Neural cell (in vitro differentiated cells): ENCODE measurements around the gene PRCC. TPM values are rescaled to one million over a fixed set of nuclear protein-coding genes. Genes with fewer than 3 reads are reported as not detected.

Experiments used
- H2AFZ ChIP-seq: fragments of 200-600, 300-800 bp; sonication (generic), shearing (Covaris generic); 2 replicates; pipeline ENCODE4 v1.6.0; 2014; ENCODE audit warnings: low read depth, mild to moderate bottlenecking, antibody characterized with exemption, low read length, moderate library complexity
- H3F3A ChIP-seq: fragments of 200-600 bp; shearing (Covaris generic); 2 replicates; pipeline ENCODE4 v1.6.1; 2016; ENCODE audit warnings: mild to moderate bottlenecking, moderate library complexity, mixed read lengths, antibody characterized with exemption, low read length; ENCODE audit not compliant: insufficient read depth, poor library complexity, severe bottlenecking
- H3K27ac ChIP-seq: fragments of 200-600, 300-800 bp; sonication (generic), shearing (Covaris generic); 2 replicates; pipeline ENCODE4 v1.5.1; 2014; ENCODE audit warnings: mild to moderate bottlenecking, low read length, moderate library complexity
- H3K27me3 ChIP-seq: fragments of 300-800, 200-600 bp; sonication (generic), shearing (Covaris generic); 2 replicates; pipeline ENCODE4 v1.6.0; 2014; ENCODE audit warnings: mild to moderate bottlenecking, low read depth, low read length, moderate library complexity; ENCODE audit not compliant: insufficient read depth
- H3K36me3 ChIP-seq: fragments of 300-800, 200-600 bp; sonication (generic), shearing (Covaris generic); 2 replicates; pipeline ENCODE4 v1.5.1; 2014; ENCODE audit warnings: mild to moderate bottlenecking, antibody characterized with exemption, low read length, moderate library complexity; ENCODE audit not compliant: insufficient read depth
- H3K4me2 ChIP-seq: fragments of 300-800, 200-600 bp; sonication (generic), shearing (Covaris generic); 2 replicates; pipeline ENCODE4 v1.6.0; 2014; ENCODE audit warnings: mild to moderate bottlenecking, low read length
- H3K4me3 ChIP-seq: fragments of 300-800, 200-600 bp; sonication (generic), shearing (Covaris generic); 2 replicates; pipeline ENCODE4 v1.5.1; 2014; ENCODE audit warnings: mild to moderate bottlenecking, low read length, moderate library complexity
- H3K79me2 ChIP-seq: fragments of 200-600 bp; shearing (Covaris generic); replicated peaks from 2 replicates; pipeline ENCODE4 v1.6.0; 2014; ENCODE audit warnings: mild to moderate bottlenecking, low read length, moderate library complexity; ENCODE audit not compliant: insufficient read depth
- H3K9ac ChIP-seq: fragments of 300-800, 200-600 bp; sonication (generic), shearing (Covaris generic); 2 replicates; pipeline ENCODE4 v1.6.1; 2016; ENCODE audit warnings: mild to moderate bottlenecking, low read length, mixed read lengths
- H3K9me2 ChIP-seq: fragments of 200-600 bp; shearing (Covaris generic); 2 replicates; pipeline ENCODE4 v1.6.1; 2016; ENCODE audit warnings: mild to moderate bottlenecking, low read length, mixed read lengths; ENCODE audit not compliant: insufficient read depth
- H3K9me3 ChIP-seq: fragments of 200-600, 300-800 bp; sonication (generic), shearing (Covaris generic); 2 replicates; pipeline ENCODE4 v1.6.1; 2016; ENCODE audit warnings: mild to moderate bottlenecking, mixed run types, low read length, moderate library complexity, mixed read lengths
- H4K20me1 ChIP-seq: fragments of 200-600 bp; shearing (Covaris generic); 2 replicates; pipeline ENCODE4 v1.6.1; 2016; ENCODE audit warnings: mild to moderate bottlenecking, mixed run types; ENCODE audit not compliant: insufficient read depth
- EP300 ChIP-seq: fragments of 450-650 bp; conservative IDR thresholded peaks from 2 replicates; pipeline ENCODE4 v1.6.1; 2014; ENCODE audit warnings: antibody characterized with exemption, mild to moderate bottlenecking, moderate library complexity; ENCODE audit not compliant: poor library complexity, severe bottlenecking
- EZH2 ChIP-seq: fragments of 200-600, 300-800 bp; shearing (Covaris generic), sonication (generic); IDR thresholded peaks from 2 replicates; pipeline ENCODE4 v1.6.1; 2014; ENCODE audit warnings: antibody characterized with exemption, low read length, borderline replicate concordance, mild to moderate bottlenecking; ENCODE audit not compliant: insufficient read depth, poor library complexity, severe bottlenecking
- MXI1 ChIP-seq: fragments of 450-650 bp; conservative IDR thresholded peaks from 2 replicates; pipeline ENCODE4 v1.6.1; 2014; ENCODE audit warnings: antibody characterized with exemption, mild to moderate bottlenecking; ENCODE audit not compliant: poor library complexity, severe bottlenecking
- POLR2AphosphoS5 ChIP-seq: IDR thresholded peaks from 2 replicates; pipeline ENCODE4 v1.6.1; 2012
- RAD21 ChIP-seq: fragments of 450-650 bp; conservative IDR thresholded peaks from 2 replicates; pipeline ENCODE4 v1.6.1; 2014; ENCODE audit warnings: antibody characterized with exemption, mild to moderate bottlenecking, moderate library complexity
- REST ChIP-seq: IDR thresholded peaks from 2 replicates; pipeline ENCODE4 v1.6.1; 2012; ENCODE audit warnings: borderline replicate concordance
- SMC3 ChIP-seq: fragments of 450-650 bp; conservative IDR thresholded peaks from 2 replicates; pipeline ENCODE4 v1.6.1; 2014; ENCODE audit warnings: antibody characterized with exemption, mild to moderate bottlenecking, moderate library complexity; ENCODE audit not compliant: poor library complexity
- TAF1 ChIP-seq: IDR thresholded peaks from 2 replicates; pipeline ENCODE4 v1.6.1; 2012; ENCODE audit warnings: low read depth
- polyA plus RNA-seq: library from polyadenylated mRNA; depleted of rRNA; stranded (reverse); fragments of >200 nt; gene quantifications from 2 replicates; pipeline ENCODE4 v1.2.3, GENCODE V29; 2014
- TF ChIP-seq, protein P1 (sequence below): fragments of 450-650 bp; IDR thresholded peaks from 2 replicates; pipeline ENCODE4 v1.5.1; 2014; ENCODE audit warnings: antibody characterized with exemption, mild to moderate bottlenecking, moderate library complexity; ENCODE audit not compliant: poor library complexity, severe bottlenecking

PRCC gene
- polyA plus RNA-seq, 1 donor from 2014 or later, result 17.5 TPM

- Histone ChIP-seq H3F3A (no peaks in the 10 kb centered on the region), H2AFZ (no peak overlapping the region), H3K36me3 (no peaks in the 10 kb centered on the region), H3K79me2 (peaks cover 74% of the 10 kb centered on the region), H4K20me1 (no peaks in the 10 kb centered on the region), H3K4me2 (peak overlapping the region; percentile 63), H3K9me2 (no peaks in the 10 kb centered on the region), H3K9ac (peak overlapping the region; percentile 94), H3K27me3 (no peaks in the 10 kb centered on the region), H3K4me3 (peak overlapping the region; percentile 89), H3K27ac (no peak overlapping the region), H3K9me3 (no peaks in the 10 kb centered on the region)
- TF ChIP-seq REST (no peak), SMC3 (no peak), TAF1 (no peak), POLR2AphosphoS5 (no peak), EZH2 (no peak), EP300 (no peak), RAD21 (no peak), MXI1 (no peak)
- TF ChIP-seq, protein P1, sequence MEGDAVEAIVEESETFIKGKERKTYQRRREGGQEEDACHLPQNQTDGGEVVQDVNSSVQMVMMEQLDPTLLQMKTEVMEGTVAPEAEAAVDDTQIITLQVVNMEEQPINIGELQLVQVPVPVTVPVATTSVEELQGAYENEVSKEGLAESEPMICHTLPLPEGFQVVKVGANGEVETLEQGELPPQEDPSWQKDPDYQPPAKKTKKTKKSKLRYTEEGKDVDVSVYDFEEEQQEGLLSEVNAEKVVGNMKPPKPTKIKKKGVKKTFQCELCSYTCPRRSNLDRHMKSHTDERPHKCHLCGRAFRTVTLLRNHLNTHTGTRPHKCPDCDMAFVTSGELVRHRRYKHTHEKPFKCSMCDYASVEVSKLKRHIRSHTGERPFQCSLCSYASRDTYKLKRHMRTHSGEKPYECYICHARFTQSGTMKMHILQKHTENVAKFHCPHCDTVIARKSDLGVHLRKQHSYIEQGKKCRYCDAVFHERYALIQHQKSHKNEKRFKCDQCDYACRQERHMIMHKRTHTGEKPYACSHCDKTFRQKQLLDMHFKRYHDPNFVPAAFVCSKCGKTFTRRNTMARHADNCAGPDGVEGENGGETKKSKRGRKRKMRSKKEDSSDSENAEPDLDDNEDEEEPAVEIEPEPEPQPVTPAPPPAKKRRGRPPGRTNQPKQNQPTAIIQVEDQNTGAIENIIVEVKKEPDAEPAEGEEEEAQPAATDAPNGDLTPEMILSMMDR, result no peak
Observed at GRCh38 chr1:156750191-156750672, 17.1 kb upstream of the PRCC start.

DNA sequence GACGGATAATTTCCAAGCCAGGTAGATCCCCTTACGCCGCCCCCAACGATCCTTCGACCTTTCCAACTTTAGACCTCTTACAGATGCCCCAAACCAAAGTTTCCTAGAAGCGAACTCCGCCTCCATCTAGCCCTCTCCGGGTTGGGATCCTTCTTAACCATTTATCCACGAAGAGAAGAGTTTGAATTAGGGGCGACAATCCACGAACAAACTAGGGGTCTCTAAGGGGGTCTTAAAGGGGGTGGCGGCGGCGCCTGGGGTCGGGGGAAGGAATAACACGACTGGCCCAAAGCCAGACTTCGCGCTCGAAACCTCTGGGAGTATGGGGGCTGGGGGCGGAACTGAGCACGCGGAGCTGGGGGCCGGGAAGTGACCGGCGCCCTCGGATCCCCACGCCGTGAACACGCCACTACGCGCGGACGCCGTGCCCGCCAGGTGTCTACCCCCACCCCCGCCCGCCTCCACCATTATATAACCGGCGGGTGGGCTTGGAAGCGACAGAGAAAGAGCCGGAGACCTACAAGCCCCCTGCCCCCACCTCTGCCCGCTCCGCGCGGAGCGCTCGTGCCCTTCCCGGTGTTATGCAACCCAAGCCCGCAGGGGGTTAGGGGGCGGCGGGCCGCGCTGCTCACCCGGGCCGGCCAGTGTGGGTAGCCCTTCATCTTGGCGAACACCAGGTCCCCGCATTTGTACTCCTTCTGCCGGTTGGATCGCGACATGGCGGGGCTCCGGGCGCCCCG is 16.5 kb upstream of the PRCC start:
- Histone ChIP-seq H3K79me2 (peaks cover 67% of the 10 kb centered on the region), H3K27ac (peak overlapping the region; percentile 79), H3K4me3 (peak overlapping the region; percentile 89), H3K36me3 (no peaks in the 10 kb centered on the region), H3K9me2 (no peaks in the 10 kb centered on the region), H3K27me3 (no peaks in the 10 kb centered on the region), H3K9me3 (no peaks in the 10 kb centered on the region), H3K9ac (peak overlapping the region; percentile 94), H2AFZ (peak overlapping the region; percentile 56), H4K20me1 (no peaks in the 10 kb centered on the region), H3K4me2 (peak overlapping the region; percentile 63), H3F3A (no peaks in the 10 kb centered on the region)
- TF ChIP-seq RAD21 (no peak), EZH2 (no peak), MXI1 (peak; percentile 17), SMC3 (no peak), TAF1 (no peak), POLR2AphosphoS5 (no peak), EP300 (no peak), REST (no peak)
- TF ChIP-seq, protein P1, result peak; percentile 39
